Activated T-cell treated with anti-CD3 and anti-CD28 coated beads, Interleukin-2, amount 50 U/mL, for 1 hour (primary cell): ENCODE measurements around the gene SULT1A1.
"Not testable (repeated sequence)": the region's sequence is repeated elsewhere in the genome, so short reads cannot be mapped to it uniquely, and the experiment has no call there.

Source experiments
- DNase-seq: peaks from one replicate; pipeline ENCODE4 v3.0.0-alpha.2; 2020

Gene SULT1A1

GRCh38 chr16:28608496-28608808, 1.4 kb downstream of the SULT1A1 start:
- not testable (repeated sequence) for DNase-seq

- not testable (repeated sequence) for DNase-seq
These were observed 2.0 kb downstream of the SULT1A1 start for GRCh38 chr16:28607681-28608495.

GRCh38 chr16:28607116-28607623, 2.7 kb downstream of the SULT1A1 start:
- DNase-seq = no peak

- no peak for DNase-seq
These were observed 3.3 kb downstream of the SULT1A1 start for GRCh38 chr16:28606291-28607115.

- DNase-seq = no peak
These were observed 5.7 kb downstream of the SULT1A1 start for GRCh38 chr16:28604186-28604565.

- no peak for DNase-seq
These were observed 6.3 kb downstream of the SULT1A1 start for GRCh38 chr16:28603381-28604185.

DNA sequence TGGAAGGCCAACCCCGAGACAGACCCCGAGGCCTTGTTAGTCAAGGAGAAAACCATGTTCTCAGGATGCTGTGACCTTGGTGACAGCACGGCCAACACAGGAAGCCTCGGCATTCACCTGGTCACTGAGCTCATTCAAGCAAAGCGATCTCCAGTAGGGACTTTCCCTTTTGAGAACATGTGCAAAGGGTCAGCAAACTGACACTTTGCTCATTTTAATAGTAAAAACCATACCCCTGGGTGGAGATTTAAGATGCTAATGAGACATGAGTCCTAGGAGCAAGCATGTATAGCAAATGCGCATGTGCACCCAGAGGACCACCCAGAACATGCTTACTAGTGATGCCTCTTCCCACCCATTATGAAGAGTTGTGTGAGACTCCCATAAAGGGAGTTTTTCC, 7.3 kb downstream of the SULT1A1 start:
- no peak for DNase-seq

DNA sequence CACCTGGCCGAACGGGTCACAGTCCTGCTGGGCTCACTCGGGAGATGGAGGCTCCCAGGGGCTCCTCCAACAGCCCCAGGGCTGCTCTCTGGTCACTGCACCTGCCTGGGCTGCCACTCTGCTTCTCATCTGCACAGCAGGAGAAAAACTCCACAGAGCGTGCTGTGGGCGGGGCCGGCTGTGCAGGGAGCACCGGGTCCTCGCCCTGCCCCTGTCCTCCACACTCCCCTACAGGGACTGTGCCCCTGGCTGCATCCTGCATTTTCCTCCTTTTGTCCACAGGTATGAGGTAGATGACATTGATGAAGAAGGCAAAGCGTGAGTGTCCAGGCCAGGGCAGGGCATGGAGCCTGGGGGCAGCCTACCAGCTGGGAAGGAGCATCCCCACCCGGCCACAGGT, 7.8 kb downstream of the SULT1A1 start:
- DNase-seq = not testable (repeated sequence)

- DNase-seq = not testable (repeated sequence)
These were observed 8.3 kb downstream of the SULT1A1 start for GRCh38 chr16:28601589-28601988.

GRCh38 chr16:28600965-28601364, 8.9 kb downstream of the SULT1A1 start:
- not testable (repeated sequence) for DNase-seq

- DNase-seq = not testable (repeated sequence)
These were observed 10.2 kb downstream of the SULT1A1 start for GRCh38 chr16:28599377-28600285.

DNA sequence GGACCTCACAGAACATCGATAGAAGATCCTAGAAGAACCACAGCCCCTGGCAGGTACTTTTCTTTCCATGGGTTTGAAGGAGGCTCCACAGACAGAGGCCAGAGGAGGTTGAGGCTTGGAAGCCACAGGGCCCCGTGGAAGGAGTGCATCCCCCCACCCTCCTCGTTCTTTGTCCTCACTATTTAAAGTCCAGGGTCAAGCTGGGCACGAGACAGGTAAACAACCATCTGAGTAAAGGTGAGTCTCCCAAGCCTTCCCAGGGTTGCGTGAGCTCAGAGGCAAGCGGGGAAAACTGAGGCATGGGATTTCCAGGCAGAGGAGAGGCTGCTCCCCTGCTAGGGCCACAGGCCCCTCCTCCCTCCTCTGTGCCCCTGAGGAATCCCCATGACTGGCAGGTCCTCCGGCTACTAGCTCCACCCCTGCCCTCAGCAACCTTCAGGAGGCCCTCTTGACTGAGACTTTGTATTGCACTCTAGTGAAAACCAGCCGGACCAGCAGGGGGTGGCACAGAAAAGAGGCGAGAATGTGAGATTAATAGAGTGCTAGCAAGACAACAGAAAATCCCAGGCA, 12.1 kb downstream of the SULT1A1 start:
- no peak for DNase-seq

DNA sequence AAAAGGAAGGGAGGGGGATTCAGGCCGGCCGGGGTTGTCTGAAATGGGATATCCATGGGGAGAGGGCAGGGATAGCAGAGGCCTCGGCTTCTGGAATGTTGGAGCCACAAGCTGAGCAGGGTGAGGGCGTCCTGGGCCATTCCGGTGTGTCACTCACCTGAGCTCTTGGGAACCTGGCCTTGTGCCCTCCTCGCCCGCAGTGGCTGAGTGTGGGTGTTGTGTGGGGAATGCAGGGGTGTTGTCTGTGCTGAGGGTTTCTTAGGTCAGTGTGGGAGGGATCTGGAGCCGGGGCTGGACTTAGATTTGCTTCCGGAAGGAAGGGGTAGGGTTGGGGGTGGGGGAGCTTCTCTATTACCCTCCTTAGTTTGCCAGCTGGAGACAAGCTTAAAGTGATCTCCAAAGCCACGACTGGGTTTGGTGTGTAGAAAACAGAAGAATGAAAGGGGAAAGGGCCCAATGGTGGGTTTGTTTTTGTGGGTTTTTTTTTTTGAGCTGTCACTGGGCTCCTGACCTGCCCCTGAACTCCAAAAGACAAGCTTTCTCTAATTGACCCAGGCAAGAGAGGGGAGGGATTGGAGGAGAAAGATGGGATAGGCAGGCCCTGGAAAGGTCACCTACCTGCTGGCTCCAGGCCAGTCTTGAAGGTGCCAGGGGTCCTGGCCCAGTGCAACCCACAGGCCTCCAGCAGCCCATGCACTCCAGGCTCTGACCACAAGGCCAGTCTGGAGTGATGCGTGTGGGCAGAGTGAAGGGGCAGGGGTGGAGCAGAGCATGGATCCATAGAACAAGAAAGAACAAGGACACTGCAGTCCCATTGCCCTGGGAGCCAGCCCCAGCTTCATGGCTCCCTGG, 12.8 kb downstream of the SULT1A1 start, which contains the start of gene SULT1A2:
Gene SULT1A2 (minus strand): TSS at position 211 of the 852 bp plus-strand sequence. CDS start 1,120 bp downstream, outside the sequence.
- no peak for DNase-seq

DNA sequence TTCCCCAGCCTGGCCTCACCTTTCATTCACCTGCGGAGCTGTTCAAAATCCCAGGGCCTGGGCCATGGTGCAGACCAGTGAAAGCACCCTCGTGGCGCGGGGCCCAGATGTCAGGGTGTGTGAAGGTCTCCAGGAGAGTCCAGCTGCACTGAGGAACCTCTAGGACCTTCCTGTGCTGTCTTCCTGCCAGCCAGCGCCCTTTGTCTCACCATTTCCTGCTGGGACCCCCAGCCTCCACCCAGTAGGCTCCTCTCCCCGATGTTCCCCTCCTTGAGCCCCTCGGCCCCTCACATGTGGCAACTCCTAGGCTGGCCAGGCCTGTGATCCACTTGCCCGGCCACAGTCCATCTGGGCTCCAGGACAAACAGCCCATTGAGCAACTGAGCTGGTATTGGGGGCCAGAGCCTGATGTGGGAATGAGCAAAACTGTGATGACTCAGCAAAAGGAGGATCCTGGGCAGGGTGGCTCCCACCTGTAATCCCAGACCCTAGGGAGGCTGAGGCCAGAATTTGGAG, 13.7 kb downstream of the SULT1A1 start:
- no peak for DNase-seq

- not testable (repeated sequence) for DNase-seq
These were observed 14.4 kb downstream of the SULT1A1 start for GRCh38 chr16:28595451-28595850.

DNA sequence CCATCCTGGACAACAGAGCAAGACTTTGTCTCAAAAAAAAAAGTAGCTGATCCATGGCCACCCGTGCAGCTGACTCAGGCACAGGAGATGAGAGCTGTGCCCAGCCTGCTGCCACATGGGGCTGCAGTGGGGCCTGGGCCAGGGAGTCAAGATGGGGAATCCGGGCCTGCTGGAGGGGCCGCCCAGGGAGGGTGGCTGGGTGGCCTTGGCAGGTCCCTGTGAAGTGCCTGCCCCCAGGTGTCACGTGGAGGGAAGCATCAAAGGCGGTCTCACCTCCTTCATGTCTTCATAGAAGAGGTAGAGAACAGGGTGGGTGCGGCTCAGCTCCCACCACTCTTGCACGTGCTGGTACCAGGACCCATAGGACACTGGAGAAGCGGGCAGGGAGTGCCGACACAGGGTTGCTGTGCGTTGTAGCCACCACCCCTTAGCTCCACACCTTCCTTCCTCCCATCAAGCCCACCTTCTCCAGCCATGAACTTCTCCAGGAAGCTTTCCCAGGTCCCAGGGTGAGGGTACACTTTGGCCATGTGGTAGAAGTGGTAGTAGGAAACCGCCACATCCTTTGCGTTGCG, 16.8 kb downstream of the SULT1A1 start:
- no peak for DNase-seq

DNA sequence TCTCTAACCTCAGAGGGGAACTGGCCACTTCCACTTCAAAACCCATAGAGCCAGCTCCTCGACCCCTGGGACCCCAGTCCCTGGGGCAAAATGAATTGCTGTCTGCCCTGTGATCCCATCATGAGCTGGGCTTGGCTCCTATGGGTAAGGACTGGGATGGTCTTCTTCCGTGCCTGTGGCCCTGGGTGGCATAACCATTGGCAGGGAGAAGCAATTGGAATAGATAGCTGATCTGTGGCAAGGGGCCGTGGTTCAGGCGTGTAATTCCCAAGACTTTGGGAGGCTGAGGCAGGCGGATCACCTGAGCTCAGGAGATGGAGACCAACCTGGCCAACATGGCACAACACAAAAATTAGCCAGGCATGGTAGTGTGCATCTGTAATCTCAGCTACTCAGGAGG, 17.3 kb downstream of the SULT1A1 start:
- DNase-seq = no peak

GRCh38 chr16:28591355-28591754, 18.5 kb downstream of the SULT1A1 start:
- DNase-seq = no peak

DNA sequence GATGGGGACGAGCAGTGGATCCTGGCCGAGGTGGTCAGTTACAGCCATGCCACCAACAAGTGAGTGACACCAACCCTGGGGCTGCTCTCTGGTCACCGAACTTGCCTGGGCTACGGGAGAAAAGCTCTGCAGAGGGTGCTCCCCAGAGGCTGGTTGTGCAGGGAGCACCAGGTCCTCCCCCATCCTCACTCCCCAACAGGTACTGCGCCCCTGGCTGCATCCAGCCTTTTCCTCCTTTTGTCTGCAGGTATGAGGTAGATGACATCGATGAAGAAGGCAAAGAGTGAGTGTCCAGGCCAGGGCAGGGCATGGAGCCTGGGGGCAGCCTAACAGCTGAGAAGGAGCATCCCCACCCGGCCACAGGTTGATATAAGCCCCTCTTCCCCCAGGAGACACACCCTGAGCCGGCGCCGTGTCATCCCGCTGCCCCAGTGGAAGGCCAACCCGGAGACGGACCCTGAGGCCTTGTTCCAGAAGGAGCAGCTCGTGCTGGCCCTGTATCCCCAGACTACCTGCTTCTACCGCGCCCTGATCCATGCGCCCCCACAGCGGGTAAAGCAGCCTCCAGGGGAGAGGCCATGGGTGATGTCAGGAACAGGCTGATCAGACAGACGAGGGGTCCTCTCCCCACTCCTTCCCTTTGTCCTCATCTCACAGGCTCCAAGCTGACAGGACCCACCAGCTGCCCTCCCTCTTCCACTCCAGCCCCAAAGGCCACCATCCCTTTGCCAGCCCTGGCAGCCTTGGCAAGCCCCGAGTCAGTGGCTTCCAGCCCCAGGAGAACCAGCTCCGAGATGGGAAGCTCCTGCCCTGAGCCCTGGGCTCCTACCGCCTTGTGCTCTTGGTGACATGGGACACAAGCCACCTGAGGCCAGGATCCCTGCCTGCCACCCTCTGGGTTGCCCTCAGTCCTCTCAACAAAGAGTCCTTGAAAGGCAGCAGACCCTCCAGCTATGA, 19.2 kb downstream of the SULT1A1 start:
- DNase-seq = no peak
